ENCODE data around the gene SLC7A8.

SLC7A8 gene

GRCh38 chr14:23115918-23116317 is 67.5 kb downstream of the SLC7A8 start:
- H3K27me3 ChIP-seq (ENCODE audit: insufficient read depth, poor library complexity, severe bottlenecking): no peaks in the 10 kb centered on the region
- peak overlapping the region; percentile 99 for H3K27ac ChIP-seq (replicated peaks)

DNA sequence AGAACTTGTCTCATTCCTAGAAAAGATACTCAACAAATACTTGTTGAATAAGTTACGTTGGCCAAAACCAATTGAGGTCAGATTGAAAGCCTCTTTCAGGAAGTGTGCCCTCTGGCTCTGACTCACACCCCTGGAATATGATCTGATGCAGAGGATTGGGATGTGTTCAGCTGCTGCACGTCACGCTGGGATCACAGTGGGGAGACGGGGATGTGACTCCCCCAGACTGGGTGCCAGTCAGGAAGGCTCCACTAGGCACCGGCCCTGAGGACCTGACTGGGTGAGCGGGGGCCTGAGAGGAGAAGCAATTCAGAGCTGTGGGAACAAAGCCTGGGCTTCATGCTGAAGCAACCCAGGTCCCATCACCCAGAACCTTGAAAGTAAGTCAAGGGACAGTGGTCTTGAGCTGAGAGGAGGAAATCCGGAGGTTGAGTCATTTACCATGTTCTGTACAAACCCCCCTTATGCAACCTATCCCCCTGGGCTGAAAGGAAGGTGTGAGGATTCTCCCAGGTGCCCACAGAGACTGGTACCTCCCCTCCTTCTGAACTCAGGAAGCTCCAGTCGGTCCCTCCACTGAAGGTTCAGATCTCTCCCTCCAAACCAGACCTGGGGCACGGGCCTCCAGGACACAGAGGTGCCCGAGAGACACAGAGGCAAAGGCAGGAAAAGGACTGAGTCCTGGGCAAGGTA is 68.3 kb downstream of the SLC7A8 start:
- DNase-seq (ENCODE audit: low read depth in 1 of 2, low spot score in 1 of 2): peak; percentile 81 to 83
- peak overlapping the region; percentile 71 for H3K4me3 ChIP-seq (replicated peaks; ENCODE audit: insufficient read depth, low read length)
- TF ChIP-seq GABPA (IDR thresholded peaks at IDR 0.05; ENCODE audit: low read depth): no peak
- no peak for TF ChIP-seq CTCF (IDR thresholded peaks at IDR 0.05; ENCODE audit: insufficient read depth, low read length)
- TF ChIP-seq, protein P1, sequence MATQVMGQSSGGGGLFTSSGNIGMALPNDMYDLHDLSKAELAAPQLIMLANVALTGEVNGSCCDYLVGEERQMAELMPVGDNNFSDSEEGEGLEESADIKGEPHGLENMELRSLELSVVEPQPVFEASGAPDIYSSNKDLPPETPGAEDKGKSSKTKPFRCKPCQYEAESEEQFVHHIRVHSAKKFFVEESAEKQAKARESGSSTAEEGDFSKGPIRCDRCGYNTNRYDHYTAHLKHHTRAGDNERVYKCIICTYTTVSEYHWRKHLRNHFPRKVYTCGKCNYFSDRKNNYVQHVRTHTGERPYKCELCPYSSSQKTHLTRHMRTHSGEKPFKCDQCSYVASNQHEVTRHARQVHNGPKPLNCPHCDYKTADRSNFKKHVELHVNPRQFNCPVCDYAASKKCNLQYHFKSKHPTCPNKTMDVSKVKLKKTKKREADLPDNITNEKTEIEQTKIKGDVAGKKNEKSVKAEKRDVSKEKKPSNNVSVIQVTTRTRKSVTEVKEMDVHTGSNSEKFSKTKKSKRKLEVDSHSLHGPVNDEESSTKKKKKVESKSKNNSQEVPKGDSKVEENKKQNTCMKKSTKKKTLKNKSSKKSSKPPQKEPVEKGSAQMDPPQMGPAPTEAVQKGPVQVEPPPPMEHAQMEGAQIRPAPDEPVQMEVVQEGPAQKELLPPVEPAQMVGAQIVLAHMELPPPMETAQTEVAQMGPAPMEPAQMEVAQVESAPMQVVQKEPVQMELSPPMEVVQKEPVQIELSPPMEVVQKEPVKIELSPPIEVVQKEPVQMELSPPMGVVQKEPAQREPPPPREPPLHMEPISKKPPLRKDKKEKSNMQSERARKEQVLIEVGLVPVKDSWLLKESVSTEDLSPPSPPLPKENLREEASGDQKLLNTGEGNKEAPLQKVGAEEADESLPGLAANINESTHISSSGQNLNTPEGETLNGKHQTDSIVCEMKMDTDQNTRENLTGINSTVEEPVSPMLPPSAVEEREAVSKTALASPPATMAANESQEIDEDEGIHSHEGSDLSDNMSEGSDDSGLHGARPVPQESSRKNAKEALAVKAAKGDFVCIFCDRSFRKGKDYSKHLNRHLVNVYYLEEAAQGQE (IDR thresholded peaks at IDR 0.05; ENCODE audit: insufficient replicate concordance, low read depth): no peak
- TF ChIP-seq SPI1 (IDR thresholded peaks at IDR 0.05; ENCODE audit: borderline replicate concordance, low read depth): peak; percentile 2; the same call in 1 of the 2 replicates
- TF ChIP-seq POLR2AphosphoS5 (IDR thresholded peaks at IDR 0.05; ENCODE audit: low read depth): peak; percentile 69; the same call in 1 of the 2 replicates
- peak overlapping the region; percentile 99 for H3K27ac ChIP-seq (replicated peaks)
- H3K27me3 ChIP-seq (ENCODE audit: insufficient read depth, poor library complexity, severe bottlenecking): no peaks in the 10 kb centered on the region

More at GRCh38 chr14:23115918-23116317, 67.5 kb downstream of the SLC7A8 start:
- no peak for TF ChIP-seq POLR2AphosphoS5 (IDR thresholded peaks at IDR 0.05; ENCODE audit: low read depth)
- no peak for TF ChIP-seq CTCF (IDR thresholded peaks at IDR 0.05; ENCODE audit: insufficient read depth, low read length)
- TF ChIP-seq, protein P1 (IDR thresholded peaks at IDR 0.05; ENCODE audit: insufficient replicate concordance, low read depth): no peak
- no peak for TF ChIP-seq GABPA (IDR thresholded peaks at IDR 0.05; ENCODE audit: low read depth)
- no peak for TF ChIP-seq SPI1 (IDR thresholded peaks at IDR 0.05; ENCODE audit: borderline replicate concordance, low read depth)
- peak overlapping the region; percentile 71 for H3K4me3 ChIP-seq (replicated peaks; ENCODE audit: insufficient read depth, low read length)
- DNase-seq (ENCODE audit: low read depth in 1 of 2, low spot score in 1 of 2): peak in 1 of 2 experiments; percentile 39

DNA sequence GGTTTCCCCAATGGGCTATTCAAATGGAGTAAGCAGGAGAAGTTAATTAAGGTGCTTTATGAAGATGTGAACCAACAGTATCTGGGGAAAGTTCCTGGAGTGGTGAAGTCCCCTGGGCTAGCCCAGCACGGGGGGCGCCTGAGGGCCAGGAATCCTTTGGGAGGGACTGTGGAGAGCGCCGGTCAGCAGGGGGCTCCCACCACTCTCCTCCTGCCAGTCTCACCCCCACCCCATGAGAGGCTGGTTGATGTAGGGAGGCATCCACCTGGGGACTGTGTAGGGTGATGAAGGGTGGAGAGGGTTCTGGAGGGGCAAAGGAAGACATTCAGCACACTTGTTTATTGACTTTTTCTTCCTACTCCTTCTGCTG is 68.8 kb downstream of the SLC7A8 start:
- Histone ChIP-seq H3K27me3 (ENCODE audit: insufficient read depth, poor library complexity, severe bottlenecking) (no peaks in the 10 kb centered on the region), H3K27ac (replicated peaks) (peak overlapping the region; percentile 99), H3K4me3 (replicated peaks; ENCODE audit: insufficient read depth, low read length) (no peak overlapping the region)
- TF ChIP-seq, protein P1 (IDR thresholded peaks at IDR 0.05; ENCODE audit: insufficient replicate concordance, low read depth): no peak
- TF ChIP-seq GABPA (IDR thresholded peaks at IDR 0.05; ENCODE audit: low read depth) (no peak), CTCF (IDR thresholded peaks at IDR 0.05; ENCODE audit: insufficient read depth, low read length) (no peak), SPI1 (IDR thresholded peaks at IDR 0.05; ENCODE audit: borderline replicate concordance, low read depth) (no peak), POLR2AphosphoS5 (IDR thresholded peaks at IDR 0.05; ENCODE audit: low read depth) (no peak)
- DNase-seq (ENCODE audit: low read depth in 1 of 2, low spot score in 1 of 2): no peak
